GM12891 (cell line): ENCODE data around the gene EPB41L4A.

ENCODE experiments used
- POLR2A ChIP-seq: IDR thresholded peaks from 2 replicates; pipeline ENCODE4 v1.6.1; 2011; ENCODE audit warnings: low read depth, low read length, control low read depth
- POLR2AphosphoS5 ChIP-seq: IDR thresholded peaks from 2 replicates; pipeline ENCODE4 v1.6.1; 2011; ENCODE audit warnings: low read depth, low read length, control low read depth

GRCh38 chr5:112293587-112293986, 125.5 kb downstream of the EPB41L4A start:
- TF ChIP-seq POLR2A (no peak), POLR2AphosphoS5 (no peak)
